ENCODE measurements around the gene CHRNA1.

GRCh38 chr2:174718591-174718990, 45.7 kb downstream of the CHRNA1 start:
- TF ChIP-seq CTCF (conservative IDR thresholded peaks at IDR 0.05; ENCODE audit: low read length) = no peak
- TF ChIP-seq EZH2phosphoT487 (IDR thresholded peaks at IDR 0.05; ENCODE audit: borderline replicate concordance, low read depth, low read length) = no peak
